ENCODE results near the gene KANSL1.

DNA sequence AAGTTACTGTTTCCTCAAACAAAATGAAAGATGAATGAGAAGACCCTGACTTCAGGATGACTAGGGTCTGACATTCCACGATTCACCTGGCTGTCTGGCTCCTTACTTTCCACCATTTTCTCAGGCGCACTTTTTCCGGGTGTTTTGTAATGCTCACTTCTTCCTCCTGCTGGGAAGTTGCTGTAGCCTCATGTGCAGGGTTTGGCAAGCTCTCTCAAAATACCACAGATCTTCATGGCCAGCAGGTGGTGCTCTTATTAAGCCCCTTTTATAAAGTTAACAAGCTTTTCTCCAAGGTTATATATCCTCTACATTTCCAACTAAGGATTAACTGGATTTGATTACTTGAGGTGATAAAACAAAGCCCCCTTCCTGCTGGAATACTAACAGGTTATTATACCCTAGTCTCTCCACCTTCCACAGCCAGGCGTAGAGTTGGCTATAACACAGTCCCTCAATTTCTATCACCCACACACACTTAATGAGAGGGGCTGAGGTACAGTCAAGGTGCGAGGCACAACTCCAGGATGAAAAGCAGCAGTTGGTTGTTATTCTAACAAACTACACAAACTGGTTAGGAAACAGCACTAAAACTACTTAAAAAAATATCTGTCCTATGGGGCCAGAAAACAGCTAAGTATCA, 148.8 kb downstream of the KANSL1 start:
- TF ChIP-seq, protein P1, sequence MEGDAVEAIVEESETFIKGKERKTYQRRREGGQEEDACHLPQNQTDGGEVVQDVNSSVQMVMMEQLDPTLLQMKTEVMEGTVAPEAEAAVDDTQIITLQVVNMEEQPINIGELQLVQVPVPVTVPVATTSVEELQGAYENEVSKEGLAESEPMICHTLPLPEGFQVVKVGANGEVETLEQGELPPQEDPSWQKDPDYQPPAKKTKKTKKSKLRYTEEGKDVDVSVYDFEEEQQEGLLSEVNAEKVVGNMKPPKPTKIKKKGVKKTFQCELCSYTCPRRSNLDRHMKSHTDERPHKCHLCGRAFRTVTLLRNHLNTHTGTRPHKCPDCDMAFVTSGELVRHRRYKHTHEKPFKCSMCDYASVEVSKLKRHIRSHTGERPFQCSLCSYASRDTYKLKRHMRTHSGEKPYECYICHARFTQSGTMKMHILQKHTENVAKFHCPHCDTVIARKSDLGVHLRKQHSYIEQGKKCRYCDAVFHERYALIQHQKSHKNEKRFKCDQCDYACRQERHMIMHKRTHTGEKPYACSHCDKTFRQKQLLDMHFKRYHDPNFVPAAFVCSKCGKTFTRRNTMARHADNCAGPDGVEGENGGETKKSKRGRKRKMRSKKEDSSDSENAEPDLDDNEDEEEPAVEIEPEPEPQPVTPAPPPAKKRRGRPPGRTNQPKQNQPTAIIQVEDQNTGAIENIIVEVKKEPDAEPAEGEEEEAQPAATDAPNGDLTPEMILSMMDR (IDR thresholded peaks at IDR 0.05): peak; percentile 79 to 95 (median 90)
- TF ChIP-seq EP300 (IDR thresholded peaks at IDR 0.05) (no peak), POLR2A (IDR thresholded peaks at IDR 0.05) (no peak)

Data from gastroesophageal sphincter (tissue), 3 donors.